Measurements from ENCODE around the gene ZNF552. TPM values are rescaled to one million over a fixed set of nuclear protein-coding genes. Genes with fewer than 3 reads are reported as not detected.

ZNF552 gene
- total RNA-seq, 5 donors from 2014 or later (not counting 1 experiment from before 2014, with no cell fraction given), result 12.7 to 18.9 (median 16.2) TPM

- Mint-ChIP-seq H3K4me3 (no peak overlapping the region), H3K27ac (no peak overlapping the region), H3K4me1 (peaks cover 0 to 4% (median 3%) of the 10 kb centered on the region in 3 donors), H3K9me3 (peaks cover 18 to 36% (median 35%) of the 10 kb centered on the region in 3 donors), H3K27me3 (no peaks in the 10 kb centered on the region), H3K36me3 (peaks cover 76% of the 10 kb centered on the region)
- no peak overlapping the region for H3K4me3 ChIP-seq (ENCODE audit: control insufficient read depth in 1 of 2, extremely low read depth in 1 of 2, low read length in 1 of 2)
- ATAC-seq (replicated peaks in 1 of 4), result no peak
- no peak for DNase-seq
- H3K9me3 ChIP-seq, result peaks cover 8% of the 10 kb centered on the region
- CTCF ChIA-PET, result no interaction called here
- POLR2A ChIA-PET, result no interaction called here
- H3K27me3 ChIP-seq (replicated peaks in 1 of 2; ENCODE audit: control insufficient read depth in 2 of 2, extremely low read depth in 1 of 2, insufficient read depth in 2 of 2, low read length in 1 of 2), result no peaks in the 10 kb centered on the region
- peaks cover 6 to 14% of the 10 kb centered on the region in 2 donors for H3K36me3 ChIP-seq (ENCODE audit: control insufficient read depth in 2 of 2, extremely low read depth in 1 of 2, insufficient read depth in 1 of 2, low read length in 1 of 2)
- H3K27ac ChIP-seq (ENCODE audit: low read length), result no peak overlapping the region
- 90% methylated on average over 3 of the region's 4 CpGs for WGBS (ENCODE audit: insufficient coverage)
- no peaks in the 10 kb centered on the region for H3K4me1 ChIP-seq (ENCODE audit: control insufficient read depth in 1 of 2, extremely low read depth in 1 of 2, insufficient read depth in 2 of 2, low read length in 2 of 2)
Measured at GRCh38 chr19:57789288-57789687, 25.4 kb downstream of the ZNF552 start.

- H3K9me3 ChIP-seq, result peaks cover 8% of the 10 kb centered on the region
- CTCF ChIA-PET, result no interaction called here
Measured at GRCh38 chr19:57788114-57788692, 26.5 kb downstream of the ZNF552 start.

GRCh38 chr19:57786906-57787305, 27.8 kb downstream of the ZNF552 start:
- Mint-ChIP-seq H3K36me3 (peaks cover 69% of the 10 kb centered on the region), H3K27me3 (no peaks in the 10 kb centered on the region), H3K4me1 (peaks cover 0 to 4% (median 3%) of the 10 kb centered on the region in 3 donors), H3K27ac (no peak overlapping the region), H3K9me3 (peaks cover 18 to 35% (median 33%) of the 10 kb centered on the region in 3 donors), H3K4me3 (no peak overlapping the region)
- no peaks in the 10 kb centered on the region for H3K27me3 ChIP-seq (replicated peaks in 1 of 2; ENCODE audit: control insufficient read depth in 2 of 2, extremely low read depth in 1 of 2, insufficient read depth in 2 of 2, low read length in 1 of 2)
- no peak overlapping the region for H3K4me3 ChIP-seq (ENCODE audit: control insufficient read depth in 1 of 2, extremely low read depth in 1 of 2, low read length in 1 of 2)
- POLR2A ChIA-PET, result no interaction called here
- WGBS (ENCODE audit: insufficient coverage), result 90% methylated on average over 4 of the region's 5 CpGs
- CTCF ChIA-PET, result no interaction called here
- peaks cover 6 to 9% of the 10 kb centered on the region in 2 donors for H3K36me3 ChIP-seq (ENCODE audit: control insufficient read depth in 2 of 2, extremely low read depth in 1 of 2, insufficient read depth in 1 of 2, low read length in 1 of 2)
- H3K27ac ChIP-seq (ENCODE audit: low read length), result no peak overlapping the region
- ATAC-seq (replicated peaks in 1 of 4) (no peak), DNase-seq (no peak)
- no peaks in the 10 kb centered on the region for H3K4me1 ChIP-seq (ENCODE audit: control insufficient read depth in 1 of 2, extremely low read depth in 1 of 2, insufficient read depth in 2 of 2, low read length in 2 of 2)
- peaks cover 8% of the 10 kb centered on the region for H3K9me3 ChIP-seq

More at GRCh38 chr19:57788114-57788692, 26.5 kb downstream of the ZNF552 start:
- ATAC-seq (replicated peaks in 1 of 4), result no peak
- Mint-ChIP-seq H3K9me3 (peaks cover 18 to 36% (median 35%) of the 10 kb centered on the region in 3 donors), H3K27ac (no peak overlapping the region), H3K36me3 (peaks cover 70% of the 10 kb centered on the region), H3K27me3 (no peaks in the 10 kb centered on the region), H3K4me3 (no peak overlapping the region), H3K4me1 (peaks cover 0 to 4% (median 3%) of the 10 kb centered on the region in 3 donors)
- H3K36me3 ChIP-seq (ENCODE audit: control insufficient read depth in 2 of 2, extremely low read depth in 1 of 2, insufficient read depth in 1 of 2, low read length in 1 of 2), result peaks cover 6 to 14% of the 10 kb centered on the region in 2 donors
- no peaks in the 10 kb centered on the region for H3K4me1 ChIP-seq (ENCODE audit: control insufficient read depth in 1 of 2, extremely low read depth in 1 of 2, insufficient read depth in 2 of 2, low read length in 2 of 2)
- H3K27me3 ChIP-seq (replicated peaks in 1 of 2; ENCODE audit: control insufficient read depth in 2 of 2, extremely low read depth in 1 of 2, insufficient read depth in 2 of 2, low read length in 1 of 2), result no peaks in the 10 kb centered on the region
- no peak overlapping the region for H3K4me3 ChIP-seq (ENCODE audit: control insufficient read depth in 1 of 2, extremely low read depth in 1 of 2, low read length in 1 of 2)
- no peak overlapping the region for H3K27ac ChIP-seq (ENCODE audit: low read length)
- no peak for DNase-seq
- POLR2A ChIA-PET, result no interaction called here

- Histone ChIP-seq H3K27ac (ENCODE audit: low read length) (no peak overlapping the region), H3K4me3 (ENCODE audit: control insufficient read depth in 1 of 2, extremely low read depth in 1 of 2, low read length in 1 of 2) (peak overlapping the region in 1 of 2 donors; percentile 35), H3K9me3 (peaks cover 10% of the 10 kb centered on the region), H3K27me3 (replicated peaks in 1 of 2; ENCODE audit: control insufficient read depth in 2 of 2, extremely low read depth in 1 of 2, insufficient read depth in 2 of 2, low read length in 1 of 2) (no peaks in the 10 kb centered on the region), H3K36me3 (ENCODE audit: control insufficient read depth in 2 of 2, extremely low read depth in 1 of 2, insufficient read depth in 1 of 2, low read length in 1 of 2) (peaks cover 6 to 8% of the 10 kb centered on the region in 2 donors), H3K4me1 (ENCODE audit: control insufficient read depth in 1 of 2, extremely low read depth in 1 of 2, insufficient read depth in 2 of 2, low read length in 2 of 2) (no peaks in the 10 kb centered on the region)
- Mint-ChIP-seq H3K4me1 (peaks cover 0 to 4% (median 3%) of the 10 kb centered on the region in 3 donors), H3K4me3 (no peak overlapping the region), H3K36me3 (peaks cover 67% of the 10 kb centered on the region), H3K27me3 (no peaks in the 10 kb centered on the region), H3K9me3 (peaks cover 18 to 36% (median 34%) of the 10 kb centered on the region in 3 donors), H3K27ac (no peak overlapping the region)
- 97% methylated on average over 38 of the region's 38 CpGs for WGBS (ENCODE audit: insufficient coverage)
- ATAC-seq (replicated peaks in 1 of 4), result no peak
- ChIA-PET POLR2A (no interaction called here), CTCF (no interaction called here)
- DNase-seq, result no peak
Measured at GRCh38 chr19:57786286-57786685, 28.4 kb downstream of the ZNF552 start.

- CTCF ChIA-PET, result no interaction called here
Measured at GRCh38 chr19:57779220-57779845, 35.4 kb downstream of the ZNF552 start.

GRCh38 chr19:57778336-57778735, 36.4 kb downstream of the ZNF552 start:
- H3K4me1 ChIP-seq (ENCODE audit: control insufficient read depth in 1 of 2, extremely low read depth in 1 of 2, insufficient read depth in 2 of 2, low read length in 2 of 2), result no peaks in the 10 kb centered on the region
- Mint-ChIP-seq H3K4me1 (peaks cover 8 to 19% (median 12%) of the 10 kb centered on the region in 3 donors), H3K4me3 (no peak overlapping the region), H3K9me3 (peaks cover 23 to 56% (median 50%) of the 10 kb centered on the region in 3 donors), H3K27me3 (no peaks in the 10 kb centered on the region), H3K36me3 (peaks cover 79% of the 10 kb centered on the region), H3K27ac (no peak overlapping the region)
- H3K27ac ChIP-seq (ENCODE audit: low read length), result no peak overlapping the region
- H3K27me3 ChIP-seq (replicated peaks in 1 of 2; ENCODE audit: control insufficient read depth in 2 of 2, extremely low read depth in 1 of 2, insufficient read depth in 2 of 2, low read length in 1 of 2), result no peaks in the 10 kb centered on the region
- H3K4me3 ChIP-seq (ENCODE audit: control insufficient read depth in 1 of 2, extremely low read depth in 1 of 2, low read length in 1 of 2), result peak overlapping the region in 1 of 2 donors; percentile 21
- DNase-seq, result no peak
- no peak for ATAC-seq (replicated peaks in 1 of 4)
- H3K9me3 ChIP-seq, result peaks cover 33% of the 10 kb centered on the region
- H3K36me3 ChIP-seq (ENCODE audit: control insufficient read depth in 2 of 2, extremely low read depth in 1 of 2, insufficient read depth in 1 of 2, low read length in 1 of 2), result peaks cover 26 to 64% of the 10 kb centered on the region in 2 donors
- WGBS (ENCODE audit: insufficient coverage), result no CpG with 5 or more reads among the region's 4 CpGs
- ChIA-PET POLR2A (no interaction called here), CTCF (no interaction called here)

More at GRCh38 chr19:57779220-57779845, 35.4 kb downstream of the ZNF552 start:
- Mint-ChIP-seq H3K4me3 (no peak overlapping the region), H3K4me1 (peaks cover 4 to 14% (median 6%) of the 10 kb centered on the region in 3 donors), H3K9me3 (peaks cover 18 to 51% (median 45%) of the 10 kb centered on the region in 3 donors), H3K27ac (no peak overlapping the region), H3K27me3 (no peaks in the 10 kb centered on the region), H3K36me3 (peaks cover 76% of the 10 kb centered on the region)
- POLR2A ChIA-PET, result no interaction called here
- peak overlapping the region in 1 of 2 donors; percentile 19 for H3K4me3 ChIP-seq (ENCODE audit: control insufficient read depth in 1 of 2, extremely low read depth in 1 of 2, low read length in 1 of 2)
- no peaks in the 10 kb centered on the region for H3K4me1 ChIP-seq (ENCODE audit: control insufficient read depth in 1 of 2, extremely low read depth in 1 of 2, insufficient read depth in 2 of 2, low read length in 2 of 2)
- peaks cover 33% of the 10 kb centered on the region for H3K9me3 ChIP-seq
- peaks cover 26 to 60% of the 10 kb centered on the region in 2 donors for H3K36me3 ChIP-seq (ENCODE audit: control insufficient read depth in 2 of 2, extremely low read depth in 1 of 2, insufficient read depth in 1 of 2, low read length in 1 of 2)
- H3K27ac ChIP-seq (ENCODE audit: low read length), result no peak overlapping the region
- ATAC-seq (replicated peaks in 1 of 4), result no peak
- DNase-seq, result no peak
- no peaks in the 10 kb centered on the region for H3K27me3 ChIP-seq (replicated peaks in 1 of 2; ENCODE audit: control insufficient read depth in 2 of 2, extremely low read depth in 1 of 2, insufficient read depth in 2 of 2, low read length in 1 of 2)
- 95% methylated on average over 4 of the region's 10 CpGs for WGBS (ENCODE audit: insufficient coverage)

Data from T-cell (primary cell).